ENCODE results near the gene CDKN2AIP.
A peak's percentile ranks its signal among the peaks of the same experiment; 100 is the strongest.

The CDKN2AIP gene

DNA sequence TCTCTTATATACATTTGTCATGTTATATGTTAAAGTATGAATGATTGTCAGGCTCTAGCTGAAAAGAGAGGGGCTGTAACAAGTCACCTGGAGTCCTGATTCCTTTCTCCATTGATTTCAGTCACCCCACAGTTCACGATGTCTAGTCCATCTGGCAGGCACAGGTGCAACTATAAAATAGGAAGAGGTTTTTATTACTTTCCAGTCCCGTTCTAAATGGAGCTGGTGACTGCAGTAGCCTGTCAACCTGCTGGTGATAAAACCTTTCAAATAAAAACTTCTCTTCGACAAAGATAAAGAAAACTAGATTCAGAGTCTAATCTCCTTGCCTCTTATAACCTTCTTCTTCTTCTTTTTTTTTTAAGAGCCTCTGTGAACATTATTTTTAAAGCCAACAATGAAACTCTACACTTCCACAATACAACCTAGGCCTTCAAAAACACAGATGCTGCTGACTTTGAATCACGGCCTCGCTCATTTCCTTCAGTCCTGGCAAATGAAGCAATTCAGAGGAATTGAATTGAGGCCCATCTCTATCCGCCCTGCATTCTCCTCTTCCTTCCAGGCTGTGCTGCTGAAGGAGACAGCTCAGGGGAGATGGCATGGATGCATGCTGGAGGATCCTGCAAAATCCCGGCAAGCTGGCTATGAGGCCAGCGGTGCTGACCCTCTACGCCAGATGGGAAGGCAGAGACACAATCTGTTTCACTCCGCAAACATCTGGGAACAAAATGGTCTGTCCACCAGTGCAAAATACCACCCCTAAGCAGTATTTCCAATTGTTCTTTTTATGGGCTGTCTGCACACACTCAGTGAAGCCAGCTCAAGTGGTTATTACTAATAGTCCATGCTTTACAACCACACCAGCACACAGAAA, 27.3 kb upstream of the CDKN2AIP start:
- DNase-seq, result no peak

DNA sequence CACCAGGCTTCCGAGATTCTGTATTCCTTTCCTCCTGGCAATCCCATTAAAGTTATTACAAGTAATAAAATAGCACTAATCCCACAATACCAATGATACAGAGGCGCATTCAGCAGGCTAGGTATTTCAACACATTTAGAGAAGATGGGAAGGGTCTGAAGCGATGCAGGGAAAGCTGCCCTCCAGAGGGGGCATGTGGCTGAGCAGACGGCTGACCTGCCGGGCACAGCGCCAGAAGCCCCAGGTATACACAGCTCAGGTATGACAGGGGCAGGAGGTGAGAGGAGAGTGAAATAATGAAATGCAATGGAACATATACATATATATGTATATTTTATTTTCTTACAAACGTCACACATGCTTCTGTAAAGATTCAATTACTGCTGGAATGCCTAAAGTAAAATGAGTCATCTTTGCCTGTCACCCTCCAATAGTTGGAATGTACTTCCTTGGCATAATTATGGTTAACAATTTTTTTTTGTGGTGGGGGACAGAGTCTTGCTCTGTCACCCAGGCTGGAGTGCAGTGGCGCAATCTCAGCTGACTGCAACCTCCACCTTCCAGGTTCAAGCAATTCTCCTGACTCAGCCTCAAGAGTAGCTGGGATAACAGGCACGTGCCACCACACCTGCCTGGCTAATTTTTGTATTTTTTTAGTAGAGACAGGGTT, 21.3 kb upstream of the CDKN2AIP start:
- DNase-seq, result no peak

DNA sequence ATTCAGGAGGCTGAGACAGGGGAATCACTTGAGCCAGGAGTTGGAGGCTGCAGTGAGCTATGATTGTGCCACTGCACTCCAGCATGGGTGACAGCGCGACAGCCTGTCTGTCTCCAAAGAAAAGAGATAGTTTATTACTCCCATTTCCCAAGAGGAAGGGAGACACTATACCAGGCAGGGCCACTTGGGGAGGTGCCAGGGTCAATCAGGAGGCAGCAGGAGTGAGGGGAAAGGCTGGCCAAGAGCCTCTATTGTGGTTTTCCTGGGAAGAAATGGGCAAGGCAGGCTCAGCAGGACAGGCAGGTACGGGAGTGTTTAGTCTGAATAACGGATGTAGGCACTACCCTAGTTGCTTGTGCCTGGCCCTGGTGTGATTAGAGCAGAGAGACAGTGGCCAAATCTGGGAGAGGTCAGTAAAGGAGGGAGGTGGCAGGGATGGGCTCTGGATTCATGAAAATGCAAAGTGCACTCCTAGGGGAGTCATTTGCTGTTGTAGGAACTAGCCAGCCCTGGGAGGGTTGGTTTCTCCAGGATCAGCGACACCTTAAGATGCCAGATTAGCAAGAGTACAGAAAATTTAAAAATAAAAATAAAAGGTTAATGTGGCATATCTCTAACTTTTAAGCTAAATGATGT, 20.2 kb upstream of the CDKN2AIP start:
- peak; percentile 38 for DNase-seq

DNA sequence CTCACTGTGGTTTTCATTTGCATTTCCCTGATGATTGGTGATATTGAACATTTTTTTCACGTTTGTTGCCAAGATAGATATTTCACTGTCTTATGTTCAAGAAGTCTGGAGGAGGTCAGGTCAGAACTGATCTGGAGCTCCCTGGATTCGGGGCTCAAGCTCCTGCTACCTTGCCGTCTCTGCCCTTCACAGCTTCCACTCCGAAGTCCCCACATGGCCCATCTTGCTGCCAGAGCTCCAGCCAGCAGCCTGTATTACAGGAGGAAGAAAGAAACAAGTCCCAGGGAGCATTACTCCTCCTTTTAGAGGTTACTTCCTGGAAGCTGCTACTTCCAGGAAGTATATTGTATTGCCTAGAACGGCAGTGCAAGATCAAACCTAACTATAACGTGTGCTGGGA, 17.9 kb upstream of the CDKN2AIP start:
- DNase-seq, result peak; percentile 13

DNA sequence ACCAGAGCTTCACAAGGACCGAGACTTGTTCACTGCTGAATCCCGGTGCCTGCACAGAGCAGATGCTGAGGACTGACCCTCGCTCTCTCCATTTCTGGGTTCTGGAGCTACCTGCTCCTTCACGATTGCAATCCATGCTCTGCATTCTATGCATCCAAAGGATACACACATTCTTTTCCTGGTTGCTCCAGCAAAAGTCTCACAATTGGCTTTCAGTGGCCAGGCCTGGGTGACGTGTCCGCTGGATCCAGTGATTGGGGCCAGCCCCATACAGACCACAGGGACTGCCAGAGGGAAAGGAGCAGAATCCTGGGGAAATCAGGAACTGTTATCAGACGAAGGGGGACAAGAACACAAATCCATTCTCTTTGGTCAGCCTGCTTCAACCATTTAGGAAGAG, 14.9 kb upstream of the CDKN2AIP start:
- peak; percentile 57 for DNase-seq

DNA sequence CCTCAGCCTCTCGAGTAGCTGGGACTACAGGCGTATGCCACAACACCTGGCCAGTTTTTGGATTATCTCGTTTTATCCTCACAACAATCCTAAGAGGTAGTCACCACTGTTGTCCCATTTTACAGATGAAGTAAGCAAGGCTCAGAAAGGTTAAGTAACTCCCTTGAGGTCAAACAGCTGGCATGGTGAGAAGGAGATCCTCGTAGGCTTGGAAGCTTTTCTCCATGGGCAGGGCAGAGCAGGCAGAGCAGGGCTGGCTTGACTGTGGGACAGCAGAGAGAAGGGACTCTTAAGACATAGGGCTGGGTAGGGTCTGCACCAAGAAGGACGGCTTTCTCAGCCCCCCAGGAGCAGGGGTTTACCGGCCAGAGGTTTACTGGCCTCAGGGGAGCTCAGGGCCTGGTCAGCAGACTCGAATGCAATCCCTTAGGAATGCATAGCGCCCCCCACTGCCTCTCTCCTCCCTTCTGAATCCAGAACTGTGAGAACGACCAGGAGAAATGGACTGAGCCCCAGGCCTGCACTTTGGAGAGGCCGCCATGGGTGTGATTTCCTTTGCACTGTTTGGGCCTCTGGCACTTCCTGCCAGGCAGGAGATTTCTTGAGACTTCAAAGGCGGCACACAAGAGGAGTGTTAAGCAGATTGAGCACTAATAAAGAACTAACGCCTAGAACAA, 14.0 kb upstream of the CDKN2AIP start:
- DNase-seq, result peak; percentile 94

DNA sequence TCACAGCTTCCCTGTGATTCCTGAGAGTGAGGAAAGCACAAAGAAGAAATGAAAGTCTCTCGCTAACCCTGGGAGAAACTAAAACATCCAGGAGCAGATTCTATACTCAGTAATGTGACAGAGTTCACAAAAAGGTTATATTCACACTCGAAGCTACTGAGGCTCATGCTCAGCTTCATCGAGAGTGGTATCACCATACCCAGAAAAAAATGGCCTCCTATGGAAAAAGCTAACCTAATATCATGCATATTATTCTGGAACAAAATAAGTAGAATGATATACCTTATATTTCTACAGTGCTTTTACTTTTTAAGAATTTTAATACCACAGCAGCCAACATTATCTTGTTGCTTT, 13.5 kb upstream of the CDKN2AIP start:
- DNase-seq, result no peak

DNA sequence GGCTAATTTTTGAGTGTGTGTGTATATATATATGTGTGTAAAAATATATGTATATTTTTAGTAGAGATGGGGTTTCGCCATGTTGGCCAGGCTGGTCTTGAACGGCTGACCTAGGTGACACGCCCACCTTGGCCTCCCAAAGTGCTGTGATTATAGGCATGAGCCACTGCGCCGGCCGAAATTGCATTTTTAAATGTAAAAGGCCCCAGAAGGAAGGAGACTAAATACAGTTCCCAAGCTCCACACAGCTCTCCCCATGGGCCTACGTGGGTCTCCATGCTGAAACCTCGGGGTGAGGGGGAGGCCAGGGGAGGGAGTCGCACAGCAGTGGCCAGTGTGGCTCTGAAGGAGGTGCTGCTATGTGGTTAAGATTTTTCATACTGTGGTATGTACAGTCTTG, 12.8 kb upstream of the CDKN2AIP start:
- peak; percentile 16 for DNase-seq

DNA sequence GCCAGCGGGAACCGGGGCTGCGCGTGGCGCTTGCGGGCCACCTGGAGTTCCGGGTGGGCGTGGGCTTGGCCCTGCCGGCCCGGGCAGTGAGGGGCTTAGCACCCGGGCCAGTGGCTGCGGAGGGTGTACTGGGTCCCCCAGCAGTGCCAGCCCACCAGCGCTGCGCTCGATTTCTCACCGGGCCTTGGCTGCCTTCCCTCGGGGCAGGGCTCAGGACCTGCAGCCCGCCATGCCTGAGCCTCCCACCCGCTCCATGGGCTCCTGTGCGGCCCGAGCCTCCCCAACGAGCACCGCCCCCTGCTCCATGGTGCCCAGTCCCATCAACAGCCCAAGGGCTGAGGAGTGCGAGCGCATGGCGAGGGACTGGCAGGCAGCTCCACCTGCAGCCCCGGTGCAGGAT, 11.3 kb upstream of the CDKN2AIP start:
- peak; percentile 8 for DNase-seq

DNA sequence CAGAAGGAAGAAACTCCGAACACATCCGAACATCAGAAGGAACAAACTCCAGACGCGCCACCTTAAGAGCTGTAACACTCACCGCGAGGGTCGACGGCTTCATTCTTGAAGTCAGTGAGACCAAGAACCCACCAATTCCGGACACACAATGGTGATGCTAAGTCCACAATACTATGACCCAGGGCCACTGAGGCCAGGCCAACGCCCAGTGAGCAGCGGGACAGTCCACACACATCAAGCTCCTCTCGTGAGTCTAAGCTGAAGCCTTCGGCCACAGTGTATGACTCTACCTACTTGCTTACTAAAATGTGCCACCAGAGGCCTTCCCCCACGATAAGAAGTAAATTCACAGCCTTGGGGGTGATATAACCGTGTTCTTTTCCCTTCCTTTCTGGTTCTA, 10.2 kb upstream of the CDKN2AIP start:
- DNase-seq, result peak; percentile 46

DNA sequence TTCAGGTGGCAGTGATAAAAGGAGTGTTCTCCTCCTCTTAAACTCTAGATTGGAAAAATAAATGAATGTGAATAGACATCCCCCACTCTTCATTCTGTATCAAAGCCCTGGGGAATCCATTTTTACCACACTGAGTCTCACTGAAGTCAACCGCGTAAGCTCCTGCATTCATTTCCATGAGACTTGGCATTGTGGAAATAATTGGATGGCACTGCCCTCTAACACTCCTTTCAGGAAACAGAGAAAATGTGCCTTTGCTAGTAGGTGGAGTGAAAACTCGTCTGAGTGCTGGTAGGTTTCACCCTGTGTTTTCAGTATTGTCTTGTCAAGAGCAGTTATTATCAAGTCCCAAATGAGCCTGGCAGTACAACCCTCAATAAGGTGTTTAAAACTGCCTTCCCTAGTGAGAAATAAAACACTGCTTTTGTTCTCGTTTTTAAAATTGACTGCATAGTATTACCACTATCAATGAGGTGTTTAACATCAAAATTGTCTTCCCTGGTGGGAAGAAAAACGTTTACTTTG, 9.7 kb upstream of the CDKN2AIP start:
- peak; percentile 11 for DNase-seq

DNA sequence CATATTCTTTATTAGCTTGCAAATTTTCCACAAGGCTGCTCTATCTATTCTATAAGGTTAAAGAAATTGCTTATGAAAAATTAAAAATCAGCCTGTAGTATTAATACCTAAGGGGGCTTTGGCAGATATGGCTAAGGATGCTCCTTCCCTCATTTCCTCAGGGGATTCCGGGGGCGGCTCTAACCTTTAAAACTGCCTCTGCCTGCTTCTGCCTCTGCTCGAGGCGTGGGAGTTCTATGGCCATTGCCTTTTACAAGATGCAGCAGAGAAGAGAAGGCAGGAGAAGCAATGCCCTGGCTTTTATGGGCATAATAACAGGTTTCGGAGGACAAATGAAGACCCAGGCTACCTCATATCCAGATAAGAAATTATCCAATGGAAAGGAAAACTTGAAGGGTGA, 8.6 kb upstream of the CDKN2AIP start:
- peak; percentile 54 for DNase-seq

DNA sequence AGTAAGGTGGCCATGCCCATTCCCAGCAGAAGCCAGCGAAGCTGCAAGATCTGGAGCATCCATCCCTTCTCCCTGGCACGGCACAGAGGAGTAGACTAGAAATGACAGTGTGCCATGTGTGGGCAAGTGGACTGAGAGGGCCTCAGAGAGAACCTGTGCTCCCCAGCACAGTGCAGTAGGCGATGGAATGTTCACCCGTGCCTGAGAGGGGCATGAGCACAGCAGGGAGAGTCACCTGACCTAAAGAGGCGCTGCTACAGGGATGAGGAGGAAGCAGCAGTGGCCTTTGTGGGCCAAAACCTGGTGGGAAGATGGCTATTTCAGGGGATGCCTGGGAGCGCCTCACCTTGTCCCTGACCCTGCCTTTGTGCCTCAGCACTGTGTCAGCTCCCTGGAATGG, 8.0 kb upstream of the CDKN2AIP start:
- peak; percentile 60 for DNase-seq

DNA sequence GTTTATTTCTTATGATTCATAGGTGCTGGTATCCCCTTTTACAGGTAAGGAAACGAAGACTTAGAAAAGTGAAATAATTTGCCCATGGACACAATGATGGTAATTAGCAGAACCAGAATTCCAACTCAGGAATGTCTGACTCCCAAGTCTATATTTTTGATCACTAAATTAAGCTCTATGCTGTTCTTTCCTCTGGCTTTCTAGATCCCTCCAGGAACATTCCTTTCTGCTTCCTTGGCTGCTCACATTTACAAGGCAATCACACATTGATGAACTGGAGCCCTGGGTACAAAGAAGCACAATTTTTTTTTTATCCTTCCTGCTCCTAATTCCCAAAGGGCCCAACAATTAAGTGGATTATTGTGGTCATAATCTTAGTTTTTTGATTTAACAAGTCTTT, 7.0 kb upstream of the CDKN2AIP start:
- DNase-seq, result peak; percentile 25

DNA sequence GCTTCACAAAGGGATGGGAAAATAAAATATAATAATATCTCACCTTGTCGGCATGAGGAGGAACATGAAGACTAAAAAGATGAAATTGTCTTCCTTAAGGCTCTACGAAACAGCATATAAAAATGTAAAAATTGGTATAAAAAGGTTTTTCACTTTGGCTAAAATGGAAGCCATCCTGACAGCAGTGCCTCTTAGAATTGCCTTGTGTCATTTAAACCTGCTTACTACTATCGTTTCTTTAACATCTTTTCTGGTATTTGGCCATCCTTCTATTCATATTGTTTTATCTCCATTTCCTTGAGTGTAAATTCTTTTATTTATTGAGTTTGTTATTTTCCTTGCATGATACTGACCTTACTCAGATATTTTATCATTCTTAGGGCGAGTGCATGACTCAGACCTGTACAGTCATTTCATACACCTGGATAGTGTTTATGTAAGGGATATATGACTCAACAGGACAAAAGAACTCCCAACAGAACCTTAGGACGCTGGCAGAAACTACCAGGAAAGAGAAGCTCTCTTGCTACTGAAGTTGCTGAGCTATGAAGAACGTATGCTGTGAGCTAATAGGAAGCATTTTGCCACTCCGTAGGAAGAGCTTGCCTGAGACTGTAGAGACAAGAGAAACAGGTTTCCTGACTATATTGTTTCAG, 5.8 kb upstream of the CDKN2AIP start:
- DNase-seq, result peak; percentile 65

DNA sequence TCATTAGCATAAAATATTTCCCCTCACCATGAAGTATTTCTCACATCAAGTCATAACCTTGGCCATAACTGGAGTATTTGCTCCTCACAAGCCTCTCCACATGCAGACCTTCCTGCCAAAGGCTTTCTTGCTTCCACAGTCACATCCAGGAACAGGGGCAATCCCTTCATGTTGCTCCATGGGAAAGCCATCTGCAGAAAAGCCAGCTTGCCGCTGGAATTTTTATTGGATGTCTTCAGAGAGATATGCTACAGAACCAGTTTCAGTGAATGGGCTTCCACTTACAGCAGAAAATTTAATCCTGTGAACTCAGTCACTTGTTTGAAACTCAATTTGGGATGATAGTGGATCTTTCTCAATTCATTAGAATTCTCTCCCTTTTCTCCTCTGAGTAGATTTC, 3.2 kb upstream of the CDKN2AIP start:
- peak; percentile 86 for DNase-seq

DNA sequence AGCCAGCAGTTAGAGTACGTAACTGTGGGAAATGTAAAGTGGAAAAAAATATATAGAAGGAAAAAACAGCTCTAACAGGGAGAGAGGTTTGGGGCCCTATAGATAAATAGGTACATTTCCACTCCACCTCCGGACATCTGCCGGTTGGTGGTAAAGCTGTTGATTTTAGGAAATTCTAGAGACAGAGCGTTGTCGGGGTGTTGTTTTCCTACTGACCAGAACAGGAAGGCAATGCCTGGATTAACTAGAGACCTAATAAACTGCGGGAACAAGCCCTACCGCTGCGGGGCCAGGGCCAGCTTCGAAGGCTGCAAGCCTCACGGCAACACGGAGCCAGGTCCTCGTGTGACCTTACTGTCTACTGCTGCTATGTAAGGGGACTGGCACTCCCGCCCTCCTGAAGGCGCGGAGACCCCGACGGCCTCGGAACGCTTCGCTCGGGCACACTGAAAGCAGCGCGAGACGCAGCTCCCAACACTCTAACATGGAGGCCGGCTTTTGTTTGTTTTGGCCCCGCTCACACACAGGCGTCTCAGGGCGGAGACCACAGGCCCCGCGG, 702 bp upstream of the CDKN2AIP start:
- peak; percentile 87 for DNase-seq

DNA sequence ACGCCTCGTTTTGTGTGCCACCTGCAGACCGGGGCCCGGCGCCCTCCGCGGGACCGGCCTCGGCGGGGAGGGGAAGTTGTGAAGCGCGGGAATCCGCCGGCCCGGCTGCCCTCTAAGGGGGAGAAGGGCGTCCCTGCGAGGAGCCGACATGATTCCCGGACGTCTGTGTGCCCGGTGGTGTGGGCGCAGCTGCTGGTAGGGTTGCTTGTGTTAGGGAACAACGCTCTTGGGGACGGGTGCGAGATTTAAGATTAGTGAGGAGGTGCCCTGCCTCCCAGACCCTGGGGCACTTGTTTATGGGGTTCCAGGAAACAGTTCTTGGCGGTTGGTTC, 627 bp downstream of the CDKN2AIP start:
- DNase-seq, result peak; percentile 71

DNA sequence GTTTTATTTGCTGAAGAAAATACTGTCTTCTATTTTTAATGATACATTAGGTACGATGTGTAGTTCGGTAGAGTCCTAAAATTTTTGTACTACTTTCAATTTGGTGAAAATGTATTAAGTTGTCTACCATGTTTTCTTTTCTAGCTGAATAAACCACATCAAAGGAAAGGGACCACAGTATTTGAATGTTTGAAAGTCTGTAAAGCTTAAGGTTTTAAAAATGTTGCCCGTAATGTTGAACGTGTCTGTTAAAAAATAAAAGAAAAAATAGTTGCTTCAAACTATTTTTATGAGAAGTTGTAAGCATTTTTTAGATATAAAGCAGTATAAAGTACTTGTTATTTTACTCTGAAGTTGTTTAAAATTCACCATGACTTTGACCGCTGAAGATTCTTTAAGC, 3.2 kb downstream of the CDKN2AIP start:
- no peak for DNase-seq

DNA sequence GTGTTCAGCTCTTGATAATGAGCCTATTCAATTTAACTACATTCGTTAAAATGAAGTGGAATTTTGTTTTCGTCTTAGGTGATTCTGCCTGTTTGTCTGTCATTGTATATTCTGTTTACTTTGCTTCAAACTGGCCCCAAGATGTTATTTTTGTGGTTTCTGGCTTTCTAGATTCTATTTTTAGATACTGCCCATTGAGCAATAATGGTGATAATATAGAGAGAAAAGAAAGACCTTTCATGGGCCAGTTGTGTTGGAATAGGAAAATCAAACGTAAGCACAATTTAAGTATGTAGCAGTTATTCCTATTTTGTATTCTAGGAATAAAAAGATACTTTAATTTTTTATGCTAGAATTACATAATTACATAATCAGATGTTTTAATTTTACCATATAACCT, 4.0 kb downstream of the CDKN2AIP start:
- no peak for DNase-seq

DNA sequence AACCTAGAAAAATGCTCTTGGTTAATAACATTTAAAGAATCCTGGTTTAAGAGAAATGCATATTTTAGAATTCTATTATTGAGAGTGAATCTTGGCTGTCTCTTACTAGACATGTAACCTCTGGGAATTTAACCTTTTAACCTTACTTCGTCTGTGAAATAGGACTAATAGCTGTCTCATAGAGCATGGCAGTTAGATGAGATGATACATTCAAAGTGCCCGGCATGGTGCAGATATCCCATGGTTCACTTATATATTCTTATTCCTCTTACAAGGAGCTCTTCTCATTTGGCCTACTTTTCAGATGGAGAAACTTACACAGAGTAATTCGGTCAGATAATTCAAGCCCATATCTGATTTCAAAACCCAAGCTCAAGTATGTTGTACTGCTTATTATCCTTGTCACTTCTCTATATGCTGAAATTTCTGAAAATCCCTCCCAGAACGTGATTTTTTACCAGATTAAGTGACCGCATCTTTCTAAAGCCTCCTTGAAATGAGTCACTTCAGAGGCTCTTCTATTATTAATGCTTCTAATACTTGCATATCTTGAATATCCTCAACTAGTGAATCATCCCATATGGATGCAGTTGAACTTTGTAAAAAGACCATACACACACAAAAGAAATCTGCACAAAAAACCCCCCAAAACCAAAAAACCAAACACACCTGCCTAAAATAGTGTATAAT, 4.9 kb downstream of the CDKN2AIP start:
- DNase-seq, result peak; percentile 6

DNA sequence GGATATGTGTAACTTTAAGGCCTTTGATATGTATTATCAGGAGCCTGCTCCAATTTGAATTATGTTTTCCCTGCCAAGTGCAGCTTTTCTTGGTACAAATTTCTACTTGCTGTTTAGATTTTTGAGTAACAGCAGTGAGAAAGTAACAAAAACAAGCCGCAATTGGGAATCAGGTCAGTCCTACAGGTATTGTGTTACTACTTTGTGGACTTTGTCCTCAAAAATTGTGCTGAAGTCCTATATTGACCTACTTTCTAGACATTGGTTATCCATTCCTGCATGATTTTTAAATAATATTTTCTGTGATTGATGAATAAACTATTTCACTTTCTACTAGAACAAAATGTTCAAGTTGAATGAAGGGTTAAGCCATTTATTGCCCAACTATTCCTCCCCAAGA, 5.7 kb downstream of the CDKN2AIP start:
- no peak for DNase-seq
